Activated CD4-positive, alpha-beta T cell treated with anti-CD3 and anti-CD28 coated beads for 1 hour (primary cell): ENCODE measurements around the gene B4GALT7.
A peak's percentile ranks its signal among the peaks of the same experiment; 100 is the strongest.

Experiments used
- DNase-seq: peaks from one replicate; pipeline ENCODE4 v3.0.0-alpha.2; 2020

Gene B4GALT7

DNA sequence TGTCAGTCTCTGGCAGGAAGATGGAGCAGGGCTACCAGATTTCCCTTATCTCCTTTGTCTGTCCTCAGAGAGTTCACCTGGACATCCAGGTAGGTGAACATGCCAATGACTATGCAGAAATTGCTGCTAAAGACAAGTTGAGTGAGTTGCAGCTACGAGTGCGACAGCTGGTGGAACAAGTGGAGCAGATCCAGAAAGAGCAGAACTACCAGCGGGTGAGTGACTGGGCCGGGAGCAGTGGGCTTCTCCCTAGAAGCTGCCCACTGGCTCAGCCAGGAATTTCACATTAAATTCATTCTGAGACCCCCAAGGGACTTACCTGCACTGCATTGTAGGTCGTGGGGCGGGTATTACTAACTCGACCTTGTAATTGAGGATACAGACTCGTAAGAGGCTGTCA lies 5.9 kb upstream of the B4GALT7 start:
- DNase-seq, result no peak

DNA sequence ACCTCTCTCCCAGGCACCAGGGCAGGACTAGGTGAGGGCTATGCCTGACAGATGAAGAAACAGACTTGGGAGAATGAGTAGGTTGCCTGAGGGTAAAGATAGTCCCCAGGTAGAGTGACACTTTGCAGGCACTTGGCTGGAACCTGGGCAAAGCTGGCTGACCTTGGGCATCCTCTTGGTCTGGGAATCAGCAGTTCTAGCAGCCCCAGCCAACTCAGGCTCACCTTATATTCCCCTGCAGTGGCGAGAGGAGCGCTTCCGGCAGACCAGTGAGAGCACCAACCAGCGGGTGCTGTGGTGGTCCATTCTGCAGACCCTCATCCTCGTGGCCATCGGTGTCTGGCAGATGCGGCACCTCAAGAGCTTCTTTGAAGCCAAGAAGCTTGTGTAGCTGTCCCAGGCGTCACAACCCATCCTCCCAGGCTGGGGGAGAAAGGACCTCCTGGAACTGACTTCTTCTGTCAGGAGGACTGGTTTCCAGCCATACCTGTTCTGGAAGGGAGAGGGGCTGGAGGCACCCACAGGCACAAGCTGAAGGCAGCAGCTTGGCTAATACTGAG lies 4.8 kb upstream of the B4GALT7 start:
- no peak for DNase-seq

DNA sequence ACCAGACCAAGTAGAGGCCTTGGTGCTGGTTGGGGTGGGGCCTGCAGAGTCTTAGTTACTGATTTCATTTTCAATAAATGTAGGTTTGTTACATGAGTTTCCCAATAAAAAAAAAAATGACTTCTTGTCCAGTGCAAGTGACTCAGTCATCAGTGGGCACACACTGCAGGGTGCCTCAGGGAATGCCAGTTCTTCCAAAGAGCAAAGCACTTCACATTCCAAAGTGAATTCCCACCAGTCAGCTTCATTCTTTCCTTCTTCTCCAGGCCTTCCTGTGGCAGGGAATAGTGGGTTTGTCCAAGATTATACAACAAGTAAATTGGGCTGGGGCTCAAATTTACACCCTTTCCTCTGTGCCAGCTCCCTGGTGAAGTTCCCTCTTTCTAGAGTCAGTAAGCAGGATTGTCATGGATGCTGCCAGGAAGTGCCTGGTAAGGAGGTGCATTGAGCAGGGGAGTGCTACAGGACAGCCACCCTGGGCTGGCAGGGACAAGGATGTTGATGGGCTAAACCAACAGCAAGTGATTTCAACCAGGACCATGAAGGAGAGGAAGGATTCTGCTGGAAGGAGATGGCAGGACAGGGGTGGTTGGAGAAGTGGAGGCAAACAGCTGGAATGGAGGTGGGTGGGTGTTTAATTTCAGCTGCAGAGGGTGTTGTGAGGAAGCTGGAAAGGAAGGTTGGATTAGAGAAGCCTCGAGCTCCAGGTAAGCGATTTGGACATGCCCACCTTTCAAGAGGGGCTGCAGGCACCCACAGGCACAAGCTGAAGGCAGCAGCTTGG lies 3.7 kb upstream of the B4GALT7 start:
- DNase-seq, result no peak

DNA sequence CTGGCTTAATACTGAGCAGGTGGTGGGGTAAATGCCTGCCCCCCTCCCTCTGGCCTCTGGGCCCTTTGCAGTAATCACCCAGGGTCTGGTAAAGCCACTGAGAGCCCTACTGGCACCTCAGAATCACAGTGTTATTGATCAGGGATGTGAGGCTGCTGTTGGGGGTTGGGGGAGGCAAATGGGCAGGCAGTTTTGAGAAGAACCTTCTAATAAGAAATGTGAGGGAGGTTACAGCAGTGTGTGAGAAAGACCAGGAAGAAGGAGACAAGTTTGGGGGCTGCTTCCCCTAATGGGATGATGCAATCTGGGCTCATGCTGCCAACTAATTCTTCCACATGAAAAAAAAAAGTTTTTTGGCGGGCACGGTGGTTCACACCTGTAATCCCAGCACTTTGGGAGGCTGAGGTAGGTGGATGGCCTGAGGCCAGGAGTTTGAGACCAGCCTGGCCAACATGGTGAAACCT lies 3.1 kb upstream of the B4GALT7 start:
- DNase-seq, result no peak

DNA sequence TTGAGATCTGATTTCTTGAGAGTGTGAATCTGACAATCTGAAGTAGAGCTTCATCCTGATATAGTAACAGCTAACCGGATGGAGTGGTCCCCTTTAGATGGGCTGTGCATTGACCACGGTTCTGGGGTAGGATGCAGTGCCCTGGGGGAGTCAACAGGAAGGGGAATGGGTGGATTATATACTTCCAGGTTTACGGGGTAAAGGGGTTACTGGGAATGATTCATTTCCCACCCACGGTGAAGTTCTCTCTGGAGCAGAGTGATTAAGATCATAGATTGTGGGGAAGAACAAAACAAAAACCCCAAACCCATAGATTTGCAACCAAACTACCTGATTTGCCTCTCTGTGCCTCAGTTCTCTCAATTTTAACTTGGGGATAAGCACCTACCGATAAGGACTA lies 1.5 kb upstream of the B4GALT7 start:
- DNase-seq, result no peak

DNA sequence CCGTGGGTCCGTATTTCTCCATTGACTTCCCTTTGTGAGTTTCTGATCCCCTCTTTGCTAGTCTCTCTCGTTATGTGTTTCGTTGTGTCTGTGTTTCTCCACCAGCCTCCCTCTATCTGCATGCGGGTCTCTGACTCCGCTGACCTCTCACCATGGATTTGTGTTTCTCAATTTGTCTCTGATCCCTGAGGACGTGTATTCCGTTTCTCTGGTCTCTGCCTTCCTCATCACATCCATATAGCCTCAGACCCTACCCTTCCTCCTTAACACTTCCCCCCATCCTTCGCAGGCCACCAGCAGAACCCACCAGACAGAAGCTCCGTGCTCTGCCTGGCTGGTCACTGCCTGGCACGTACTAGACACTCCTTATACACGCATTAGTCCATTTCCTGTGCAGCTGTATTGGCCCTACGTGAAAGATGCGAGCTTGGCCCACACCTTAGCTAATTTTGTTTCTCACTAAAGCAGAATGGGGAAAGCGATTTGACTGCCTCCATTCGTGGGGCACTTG lies 631 bp downstream of the B4GALT7 start:
- DNase-seq, result no peak

DNA sequence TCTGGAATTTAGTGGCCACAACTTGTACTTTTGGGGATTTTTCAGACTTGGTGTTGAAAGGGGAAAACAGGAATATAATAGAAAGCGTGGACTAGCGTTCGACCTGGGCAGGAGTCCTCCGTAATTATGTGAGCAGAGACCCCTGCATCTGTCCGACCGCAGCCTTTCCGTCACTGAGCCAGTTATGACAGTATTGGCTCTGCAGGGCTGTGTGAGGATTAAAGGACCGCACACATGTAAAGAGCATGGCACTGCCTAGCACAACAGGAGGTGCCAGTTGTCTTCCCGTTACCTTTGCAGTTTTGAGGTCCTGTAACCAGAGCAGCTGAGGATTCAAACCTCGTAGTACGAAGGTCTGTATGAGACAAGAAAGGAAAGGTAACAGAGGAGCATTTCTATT lies 1.2 kb downstream of the B4GALT7 start:
- no peak for DNase-seq

DNA sequence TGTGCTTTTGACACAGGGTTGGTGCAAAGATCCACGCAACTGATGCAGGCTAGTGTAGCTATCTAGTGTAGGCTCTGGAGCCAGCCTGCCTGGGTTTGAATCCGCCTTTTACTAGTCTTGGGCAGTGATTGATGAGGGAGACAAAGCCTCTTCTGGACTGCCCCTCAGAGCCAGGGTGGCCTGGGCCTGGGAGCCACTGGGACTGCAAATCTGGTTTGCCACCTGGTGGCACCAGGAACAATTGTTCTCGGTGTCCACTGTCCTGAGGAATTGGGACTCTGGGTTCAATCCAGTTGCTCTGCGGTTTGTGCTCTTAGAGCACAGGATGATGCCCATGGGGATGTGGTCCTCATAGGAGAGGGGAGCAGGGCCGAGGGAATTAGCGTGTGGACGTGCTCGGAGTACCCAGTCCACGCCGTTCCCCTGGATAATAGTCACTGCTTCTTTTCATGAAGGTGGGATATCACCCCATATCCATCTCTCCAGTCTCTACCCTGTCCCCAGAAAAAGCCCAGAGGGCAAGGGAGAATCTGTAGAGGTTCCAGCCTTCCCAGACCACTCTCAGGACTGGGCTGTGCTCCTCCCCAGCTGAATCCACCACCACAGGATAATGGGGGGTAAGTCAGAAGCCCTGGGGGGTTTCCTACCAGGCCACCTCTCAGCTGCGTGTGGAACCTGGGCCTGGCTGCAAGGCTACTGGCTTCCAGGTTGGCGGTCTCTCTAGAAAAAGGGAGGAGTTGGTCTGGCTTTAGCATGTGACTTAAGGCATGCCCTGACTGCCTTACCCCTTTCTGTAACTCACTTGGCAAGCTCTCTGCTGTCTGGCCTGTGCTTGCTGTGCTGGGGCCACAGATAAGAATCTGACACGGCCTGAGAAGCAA lies 1.9 kb downstream of the B4GALT7 start:
- no peak for DNase-seq

DNA sequence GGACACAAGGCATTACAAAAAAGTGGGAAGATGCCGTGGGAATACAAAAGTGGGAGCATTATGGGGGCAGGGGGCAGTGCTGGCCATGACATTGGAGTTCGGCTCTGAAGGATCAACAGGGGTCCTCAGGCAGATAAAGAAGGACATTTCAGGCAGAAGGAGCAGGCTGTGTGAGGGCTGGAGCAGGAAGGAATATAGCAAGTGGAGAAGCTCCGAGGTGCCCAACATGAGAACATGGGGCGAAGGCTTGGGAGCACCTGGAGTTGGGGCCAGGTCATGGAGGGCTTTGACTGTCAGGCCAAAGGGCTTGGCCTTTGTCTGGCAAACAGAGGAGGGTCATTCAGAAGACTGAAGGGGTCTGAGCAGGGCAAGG lies 2.5 kb downstream of the B4GALT7 start:
- no peak for DNase-seq

DNA sequence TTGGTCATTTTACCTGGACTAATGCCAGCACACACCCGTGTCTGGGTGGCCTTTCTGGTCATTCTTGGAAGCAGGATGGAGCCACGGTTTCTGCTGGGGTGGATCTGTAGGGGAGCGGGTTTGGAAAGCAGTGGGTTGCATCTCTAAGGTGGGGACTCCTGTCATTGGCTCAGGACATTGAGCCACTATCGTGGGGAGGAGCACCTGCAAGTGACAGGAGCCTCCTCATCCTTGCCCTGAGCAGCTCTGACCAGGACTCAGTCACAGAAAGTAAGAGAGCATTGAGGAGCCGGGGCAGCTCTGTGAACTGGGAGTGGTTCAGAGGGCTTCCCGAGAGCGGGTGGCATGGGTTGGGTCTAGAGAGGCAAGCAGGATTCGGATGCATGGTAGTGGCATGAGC lies 3.7 kb downstream of the B4GALT7 start:
- no peak for DNase-seq

DNA sequence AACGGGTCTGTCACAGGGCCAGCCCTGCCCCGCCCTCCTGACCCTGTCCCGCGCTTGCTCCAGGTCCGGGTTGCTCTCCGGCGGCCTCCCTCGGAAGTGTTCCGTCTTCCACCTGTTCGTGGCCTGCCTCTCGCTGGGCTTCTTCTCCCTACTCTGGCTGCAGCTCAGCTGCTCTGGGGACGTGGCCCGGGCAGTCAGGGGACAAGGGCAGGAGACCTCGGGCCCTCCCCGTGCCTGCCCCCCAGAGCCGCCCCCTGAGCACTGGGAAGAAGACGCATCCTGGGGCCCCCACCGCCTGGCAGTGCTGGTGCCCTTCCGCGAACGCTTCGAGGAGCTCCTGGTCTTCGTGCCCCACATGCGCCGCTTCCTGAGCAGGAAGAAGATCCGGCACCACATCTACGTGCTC lies 4.2 kb downstream of the B4GALT7 start:
- no peak for DNase-seq

DNA sequence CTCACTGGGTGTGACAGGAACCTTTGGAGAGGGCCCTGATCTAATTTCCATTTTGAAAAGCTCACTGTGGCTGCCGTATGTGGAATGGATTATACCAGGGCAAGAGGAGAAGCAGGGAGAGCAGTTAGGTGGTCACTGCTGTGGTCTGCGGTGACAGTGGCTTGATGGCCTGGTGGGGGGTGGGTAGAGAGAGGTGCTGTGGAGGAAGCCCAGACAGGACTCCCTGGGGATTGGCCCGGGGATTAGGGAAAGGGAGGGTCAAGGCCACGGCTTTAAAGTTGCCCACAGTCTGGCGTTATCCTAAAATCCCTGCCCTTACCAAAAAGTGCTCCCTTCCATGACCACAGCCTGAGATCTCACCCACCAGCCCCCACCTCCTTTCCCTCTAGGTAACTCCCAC lies 4.7 kb downstream of the B4GALT7 start:
- DNase-seq, result no peak

DNA sequence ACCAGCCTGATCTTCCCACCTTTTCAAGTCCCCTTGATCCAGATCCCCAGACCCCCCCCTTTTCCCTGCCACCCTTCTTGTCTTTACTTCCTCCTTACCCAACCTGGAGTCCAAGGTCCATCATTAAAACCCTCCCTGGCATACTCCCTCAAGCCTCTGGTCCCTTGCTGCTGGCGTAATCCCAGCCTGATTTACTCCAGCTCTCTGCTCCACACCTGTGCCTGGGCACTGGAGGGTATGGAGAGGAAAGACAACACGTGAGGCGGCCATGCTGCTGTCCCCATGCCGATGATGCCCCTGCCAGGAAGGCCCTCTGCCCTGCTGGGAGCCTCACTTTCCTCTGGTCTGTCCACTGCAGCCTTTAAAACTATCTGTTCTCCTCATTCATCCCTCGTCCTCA lies 5.1 kb downstream of the B4GALT7 start:
- no peak for DNase-seq

DNA sequence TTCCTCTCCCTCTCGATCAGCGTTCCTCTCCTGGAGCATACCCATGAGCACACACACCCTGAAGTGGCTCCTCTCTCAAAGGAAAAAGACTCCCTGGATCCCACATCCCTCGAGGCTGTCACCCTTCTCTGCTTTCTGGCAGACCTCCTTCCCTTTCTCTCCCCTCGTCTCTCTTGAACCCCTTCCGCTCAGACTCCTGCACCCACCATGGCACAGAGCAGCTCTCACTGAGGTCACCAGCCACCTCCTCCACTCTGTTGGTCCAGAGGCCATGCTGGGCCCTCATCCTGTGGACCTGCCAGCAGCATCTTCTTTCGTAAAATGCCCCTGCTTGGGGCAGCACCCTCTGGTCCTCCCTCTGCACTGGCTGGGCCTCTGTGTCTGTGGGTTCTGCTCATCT lies 5.7 kb downstream of the B4GALT7 start:
- DNase-seq, result no peak

DNA sequence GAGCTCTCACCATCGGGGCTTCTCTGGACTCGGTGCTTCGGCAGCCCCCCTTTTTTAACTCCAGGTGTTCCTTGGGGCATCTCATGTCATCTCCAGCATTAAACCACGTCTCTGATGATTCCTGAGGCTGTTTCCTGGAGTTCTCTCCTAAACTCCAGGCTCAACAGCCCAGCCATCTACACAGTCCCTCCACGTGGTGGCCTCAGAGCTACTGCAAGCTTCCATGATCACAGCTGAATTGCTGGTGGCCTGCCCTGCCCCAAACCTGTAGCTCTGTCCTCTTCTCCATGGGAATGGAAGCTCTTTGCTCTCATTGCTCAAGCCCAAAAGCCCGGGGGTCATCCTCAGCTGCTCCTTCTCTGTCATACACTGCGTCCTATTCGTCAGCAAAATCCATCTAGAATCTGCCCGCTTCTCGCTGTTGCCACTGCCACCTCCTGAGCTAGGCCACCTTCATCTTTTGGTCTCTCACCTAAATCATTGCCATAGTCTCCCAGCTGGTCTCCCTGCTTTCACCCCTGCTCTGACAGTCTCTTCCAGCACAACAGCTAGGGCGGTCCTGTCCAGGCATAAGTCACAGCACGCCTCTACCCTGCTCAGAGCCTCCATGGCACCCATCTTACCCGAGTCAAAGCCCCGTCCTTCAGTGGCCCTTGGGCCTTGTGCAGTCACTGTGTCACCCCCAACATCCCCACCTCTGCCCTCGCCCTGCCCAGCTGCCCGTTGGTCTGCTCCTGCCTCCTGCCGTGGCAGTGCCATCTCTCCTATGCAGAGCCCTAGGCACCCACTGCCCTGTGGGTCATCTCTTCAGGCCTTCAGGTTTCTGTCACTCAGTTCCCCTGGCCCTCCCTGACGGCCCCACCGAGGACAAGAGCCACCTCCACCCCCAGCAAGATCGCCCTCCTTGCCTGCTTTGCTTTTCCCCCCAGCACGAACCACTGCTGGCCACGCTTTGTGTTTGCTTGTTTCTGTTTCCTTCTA lies 6.4 kb downstream of the B4GALT7 start:
- no peak for DNase-seq

DNA sequence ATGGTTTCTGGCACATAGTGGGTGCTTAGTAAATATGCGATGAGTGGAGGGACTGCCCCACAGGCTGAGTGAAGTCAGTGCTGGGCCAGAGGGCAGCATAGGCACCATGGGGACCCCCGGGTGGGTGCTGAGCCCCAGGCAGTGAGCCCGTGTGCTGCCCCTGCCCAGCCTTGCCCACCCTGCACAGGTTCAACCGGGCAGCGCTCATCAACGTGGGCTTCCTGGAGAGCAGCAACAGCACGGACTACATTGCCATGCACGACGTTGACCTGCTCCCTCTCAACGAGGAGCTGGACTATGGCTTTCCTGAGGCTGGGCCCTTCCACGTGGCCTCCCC lies 7.2 kb downstream of the B4GALT7 start:
- DNase-seq, result no peak

DNA sequence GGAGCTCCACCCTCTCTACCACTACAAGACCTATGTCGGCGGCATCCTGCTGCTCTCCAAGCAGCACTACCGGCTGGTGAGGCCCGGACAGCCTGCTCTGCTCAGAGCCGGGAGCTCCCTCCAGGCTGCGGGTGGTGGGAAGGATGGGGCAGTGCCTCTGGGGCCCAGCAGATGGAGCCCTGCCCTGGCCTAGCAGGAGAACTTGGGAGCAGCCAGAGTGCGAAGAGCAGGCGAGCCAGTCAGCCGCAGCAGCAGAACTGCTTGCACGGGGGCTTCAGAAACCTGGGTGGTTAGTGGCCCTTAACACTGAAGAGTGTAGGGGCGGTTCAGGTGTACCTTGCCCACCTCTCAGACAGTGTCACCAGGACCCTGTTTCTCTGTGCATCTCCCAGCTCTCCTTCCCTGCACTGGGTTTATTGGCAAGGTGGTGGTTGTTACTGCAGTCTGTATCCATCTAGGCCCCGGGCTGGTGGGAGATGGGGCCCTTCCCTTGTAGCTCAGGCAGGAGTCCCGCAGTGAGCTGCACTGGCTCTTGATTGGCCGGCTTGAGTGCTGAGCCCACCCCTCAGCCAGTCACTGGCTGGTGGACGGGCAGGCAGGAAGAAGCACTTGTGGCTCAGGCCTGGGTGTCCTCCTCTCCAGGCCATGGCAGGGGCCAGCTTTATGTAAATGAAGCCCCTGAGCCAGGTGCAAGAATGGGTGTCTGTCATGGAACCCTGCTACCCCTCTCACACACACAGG lies 7.7 kb downstream of the B4GALT7 start:
- DNase-seq, result peak; percentile 48

DNA sequence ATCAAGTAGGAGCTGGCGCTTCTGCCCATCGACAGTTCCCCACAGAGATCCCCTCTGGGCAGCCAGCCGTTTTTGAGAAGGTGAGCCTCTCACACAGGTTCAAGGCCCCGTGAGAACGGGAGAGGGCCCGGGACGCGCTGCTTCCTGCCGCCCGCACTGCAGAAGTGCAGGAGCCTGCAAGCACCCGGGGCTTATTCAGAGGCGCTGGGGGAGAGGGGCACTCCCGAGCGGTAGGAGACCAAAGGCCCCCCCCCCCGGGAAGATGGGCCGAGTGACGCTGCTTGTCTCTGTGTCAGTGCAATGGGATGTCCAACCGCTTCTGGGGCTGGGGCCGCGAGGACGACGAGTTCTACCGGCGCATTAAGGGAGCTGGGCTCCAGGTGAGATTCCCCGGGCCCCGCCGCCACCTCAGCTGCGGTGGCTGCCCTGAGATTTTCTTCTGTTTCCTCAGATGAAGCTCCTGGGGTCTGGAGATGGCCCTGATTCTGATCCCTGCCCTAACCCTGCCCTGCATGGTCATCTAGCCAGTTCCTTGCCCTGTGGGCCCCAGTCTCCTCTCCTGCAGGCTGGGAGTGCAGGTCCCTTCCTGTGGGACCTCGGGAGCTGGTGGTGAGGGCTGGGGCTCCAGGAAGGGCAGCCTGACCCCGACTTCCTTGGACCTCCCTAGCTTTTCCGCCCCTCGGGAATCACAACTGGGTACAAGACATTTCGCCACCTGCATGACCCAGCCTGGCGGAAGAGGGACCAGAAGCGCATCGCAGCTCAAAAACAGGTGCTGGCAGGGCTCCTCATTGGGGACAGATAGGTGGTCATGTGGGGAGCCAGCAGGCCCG lies 8.5 kb downstream of the B4GALT7 start:
- DNase-seq, result no peak

DNA sequence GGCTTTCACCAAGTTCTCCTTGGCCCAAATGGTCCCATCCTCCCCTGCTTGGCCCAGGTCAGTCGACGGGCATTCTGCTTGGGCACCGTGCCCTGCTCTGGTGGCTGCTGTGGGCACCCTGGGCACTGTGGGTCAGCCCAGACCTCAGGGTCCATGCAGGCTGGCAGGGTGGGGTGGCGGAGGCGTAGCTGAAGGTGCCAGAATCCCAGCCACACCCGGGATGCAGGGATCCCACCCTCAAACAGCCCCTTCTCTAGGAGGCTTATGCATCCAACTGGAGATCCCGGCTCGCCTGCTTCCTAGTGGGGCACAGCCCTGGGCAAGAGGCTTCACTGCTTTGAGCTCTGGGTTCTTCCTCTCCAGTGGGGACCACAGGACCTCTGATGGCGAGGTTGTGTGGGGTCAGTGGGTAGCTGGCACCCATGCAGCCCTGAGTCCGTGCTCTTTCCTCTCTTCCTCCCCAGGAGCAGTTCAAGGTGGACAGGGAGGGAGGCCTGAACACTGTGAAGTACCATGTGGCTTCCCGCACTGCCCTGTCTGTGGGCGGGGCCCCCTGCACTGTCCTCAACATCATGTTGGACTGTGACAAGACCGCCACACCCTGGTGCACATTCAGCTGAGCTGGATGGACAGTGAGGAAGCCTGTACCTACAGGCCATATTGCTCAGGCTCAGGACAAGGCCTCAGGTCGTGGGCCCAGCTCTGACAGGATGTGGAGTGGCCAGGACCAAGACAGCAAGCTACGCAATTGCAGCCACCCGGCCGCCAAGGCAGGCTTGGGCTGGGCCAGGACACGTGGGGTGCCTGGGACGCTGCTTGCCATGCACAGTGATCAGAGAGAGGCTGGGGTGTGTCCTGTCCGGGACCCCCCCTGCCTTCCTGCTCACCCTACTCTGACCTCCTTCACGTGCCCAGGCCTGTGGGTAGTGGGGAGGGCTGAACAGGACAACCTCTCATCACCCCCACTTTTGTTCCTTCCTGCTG lies 9.4 kb downstream of the B4GALT7 start:
- no peak for DNase-seq
